Large intestine (tissue), 3 donors: ENCODE measurements around the gene MAPK11. TPM values are rescaled to one million over a fixed set of nuclear protein-coding genes. Genes with fewer than 3 reads are reported as not detected.
A peak's percentile ranks its signal among the peaks of the same experiment; 100 is the strongest.

Experiments
- DNase-seq, 2 donors: peaks; one replicate each; pipeline versions ENCODE4 v3.0.0 to v3.0.0-alpha.2; 2013
- H3K27ac ChIP-seq: one replicate; pipeline ENCODE4 v1.5.1; 2013; ENCODE audit warnings: low read length
- H3K27me3 ChIP-seq: 2 replicates; pipeline ENCODE4 v1.6.1; 2013; ENCODE audit warnings: low read length; ENCODE audit not compliant: control insufficient read depth, insufficient read depth
- H3K36me3 ChIP-seq: 2 replicates; pipeline ENCODE4 v1.6.1; 2013; ENCODE audit warnings: low read length; ENCODE audit not compliant: control insufficient read depth, insufficient read depth
- H3K4me1 ChIP-seq: one replicate; pipeline ENCODE4 v1.6.1; 2013; ENCODE audit warnings: low read length; ENCODE audit not compliant: control insufficient read depth, insufficient read depth
- H3K4me3 ChIP-seq: one replicate; pipeline ENCODE4 v1.5.1; 2013; ENCODE audit warnings: low read length
- H3K9me3 ChIP-seq: one replicate; pipeline ENCODE4 v1.6.1; 2013; ENCODE audit warnings: mild to moderate bottlenecking, low read depth, low read length, moderate library complexity; ENCODE audit not compliant: control insufficient read depth
- WGBS: methylation state at CpG from one replicate; pipeline ENCODE4 v1.1.5; 2013; ENCODE audit warnings: low lambda C conversion rate; ENCODE audit not compliant: insufficient coverage; 5-methylcytosine and 5-hydroxymethylcytosine counted together
- polyA plus RNA-seq: library from polyadenylated mRNA; unstranded; fragments of 120-200 nt; gene quantifications from one replicate; pipeline ENCODE4 v1.2.1, GENCODE V29; 2013

MAPK11 gene
- polyA plus RNA-seq, 1 donor: 5.1 TPM

- Histone ChIP-seq H3K36me3 (peaks cover 87% of the 10 kb centered on the region), H3K9me3 (peaks cover 19% of the 10 kb centered on the region), H3K27ac (no peak overlapping the region), H3K27me3 (no peaks in the 10 kb centered on the region), H3K4me3 (no peak overlapping the region), H3K4me1 (peaks cover 3% of the 10 kb centered on the region)
- WGBS: no CpG with 5 or more reads among the region's 25 CpGs
- no peak for DNase-seq
Observed at GRCh38 chr22:50219800-50220602, 50.2 kb downstream of the MAPK11 start.

GRCh38 chr22:50218996-50219727 is 51.0 kb downstream of the MAPK11 start:
- Histone ChIP-seq H3K9me3 (peaks cover 19% of the 10 kb centered on the region), H3K27ac (no peak overlapping the region), H3K36me3 (peaks cover 90% of the 10 kb centered on the region), H3K4me3 (no peak overlapping the region), H3K27me3 (no peaks in the 10 kb centered on the region), H3K4me1 (peaks cover 3% of the 10 kb centered on the region)
- DNase-seq: peak; percentile 54 to 61
- WGBS: no CpG with 5 or more reads among the region's 42 CpGs

- no CpG with 5 or more reads among the region's 43 CpGs for whole genome bisulfite sequencing
- H3K4me3 ChIP-seq: no peak overlapping the region
- H3K27me3 ChIP-seq: no peaks in the 10 kb centered on the region
- peaks cover 19% of the 10 kb centered on the region for H3K9me3 ChIP-seq
- no peak overlapping the region for H3K27ac ChIP-seq
- peaks cover 3% of the 10 kb centered on the region for H3K4me1 ChIP-seq
- DNase-seq: peak in 1 of 2 donors; percentile 29
- H3K36me3 ChIP-seq: peaks cover 90% of the 10 kb centered on the region
Observed at GRCh38 chr22:50218153-50218995, 51.8 kb downstream of the MAPK11 start.

- no CpG with 5 or more reads among the region's 21 CpGs for WGBS
- DNase-seq: no peak
- Histone ChIP-seq H3K9me3 (peaks cover 19% of the 10 kb centered on the region), H3K27me3 (no peaks in the 10 kb centered on the region), H3K4me1 (peaks cover 3% of the 10 kb centered on the region), H3K36me3 (peaks cover 90% of the 10 kb centered on the region), H3K4me3 (no peak overlapping the region), H3K27ac (no peak overlapping the region)
Observed at GRCh38 chr22:50217543-50218152, 52.5 kb downstream of the MAPK11 start.

- peaks cover 3% of the 10 kb centered on the region for H3K4me1 ChIP-seq
- no peaks in the 10 kb centered on the region for H3K27me3 ChIP-seq
- no peak overlapping the region for H3K27ac ChIP-seq
- peaks cover 19% of the 10 kb centered on the region for H3K9me3 ChIP-seq
- DNase-seq: no peak
- H3K4me3 ChIP-seq: no peak overlapping the region
- WGBS: no CpG with 5 or more reads among the region's 57 CpGs
- H3K36me3 ChIP-seq: peaks cover 90% of the 10 kb centered on the region
Observed at GRCh38 chr22:50216684-50217520, 53.3 kb downstream of the MAPK11 start.

- WGBS: 75% methylated on average over 2 of the region's 15 CpGs
- Histone ChIP-seq H3K27me3 (no peaks in the 10 kb centered on the region), H3K9me3 (peaks cover 19% of the 10 kb centered on the region), H3K36me3 (peaks cover 86% of the 10 kb centered on the region), H3K4me3 (no peak overlapping the region), H3K4me1 (peaks cover 3% of the 10 kb centered on the region), H3K27ac (no peak overlapping the region)
- no peak for DNase-seq
Observed at GRCh38 chr22:50216055-50216683, 54.0 kb downstream of the MAPK11 start.

- H3K27ac ChIP-seq: no peak overlapping the region
- no peak overlapping the region for H3K4me3 ChIP-seq
- H3K36me3 ChIP-seq: peaks cover 86% of the 10 kb centered on the region
- 100% methylated on average over 1 of the region's 17 CpGs for WGBS
- no peak for DNase-seq
- no peaks in the 10 kb centered on the region for H3K27me3 ChIP-seq
- peaks cover 19% of the 10 kb centered on the region for H3K9me3 ChIP-seq
- H3K4me1 ChIP-seq: peaks cover 3% of the 10 kb centered on the region
Observed at GRCh38 chr22:50215297-50216054, 54.7 kb downstream of the MAPK11 start.
